Muscle of back (tissue), 11 donors: ENCODE data around the gene ATP6V1B1. TPM values are rescaled to one million over a fixed set of nuclear protein-coding genes. Genes with fewer than 3 reads are reported as not detected.
"Not testable (repeated sequence)": the region's sequence is repeated elsewhere in the genome, so short reads cannot be mapped to it uniquely, and the experiment has no call there.

ENCODE experiments used
- DNase-seq, 3 donors: peaks; one replicate each; pipeline versions ENCODE4 v3.0.0 to v3.0.0-alpha.2; 2013
- polyA plus RNA-seq, 10 donors: library from polyadenylated mRNA; unstranded; fragments of 120-200 nt; gene quantifications; one replicate each; pipeline ENCODE4 v1.2.1, GENCODE V29; 2013; ENCODE audit not compliant: insufficient read length in 10 of 10

Gene ATP6V1B1
- polyA plus RNA-seq, 10 donors, result 0.56 to 3.1 (median 1.2) TPM

GRCh38 chr2:70987386-70987785 lies 51.7 kb downstream of the ATP6V1B1 start:
- no peak for DNase-seq

- DNase-seq, result peak in 2 of 3 donors; percentile 26 to 38
Observed at GRCh38 chr2:70988151-70988550, 52.5 kb downstream of the ATP6V1B1 start.

GRCh38 chr2:70988726-70989648 lies 53.3 kb downstream of the ATP6V1B1 start:
- no peak for DNase-seq

GRCh38 chr2:70990216-70990615 lies 54.5 kb downstream of the ATP6V1B1 start:
- DNase-seq, result no peak

- DNase-seq, result no peak
Observed at GRCh38 chr2:70991142-70991541, 55.4 kb downstream of the ATP6V1B1 start.

- no peak for DNase-seq
Observed at GRCh38 chr2:70991742-70992141, 56.0 kb downstream of the ATP6V1B1 start.

- DNase-seq, result no peak
Observed at GRCh38 chr2:70992945-70993853, 57.5 kb downstream of the ATP6V1B1 start.

GRCh38 chr2:70994009-70994698 lies 58.5 kb downstream of the ATP6V1B1 start:
- peak in 1 of 3 donors; percentile 10 for DNase-seq

- DNase-seq, result peak; percentile 80 to 94 (median 86)
Observed at GRCh38 chr2:70994699-70995425, 59.2 kb downstream of the ATP6V1B1 start, which contains the start of gene TEX261. Gene TEX261 (minus strand): TSS chr2:70994873. CDS start chr2:70994757, 116 bp downstream.

- DNase-seq, result peak in 2 of 3 donors; percentile 14 to 42
Observed at GRCh38 chr2:70995426-70995729, 59.7 kb downstream of the ATP6V1B1 start.

- DNase-seq, result not testable (repeated sequence)
Observed at GRCh38 chr2:70998885-70999284, 63.2 kb downstream of the ATP6V1B1 start.

- no peak for DNase-seq
Observed at GRCh38 chr2:70999362-70999761, 63.7 kb downstream of the ATP6V1B1 start.

GRCh38 chr2:70999931-71000330 lies 64.2 kb downstream of the ATP6V1B1 start:
- DNase-seq, result not testable (repeated sequence)

GRCh38 chr2:71000780-71001591 lies 65.3 kb downstream of the ATP6V1B1 start:
- peak in 2 of 3 donors; percentile 46 to 73 for DNase-seq

GRCh38 chr2:71001592-71001927 lies 65.9 kb downstream of the ATP6V1B1 start:
- DNase-seq, result no peak

GRCh38 chr2:71001981-71002570 lies 66.4 kb downstream of the ATP6V1B1 start:
- DNase-seq, result no peak

GRCh38 chr2:71003396-71003795 lies 67.7 kb downstream of the ATP6V1B1 start:
- no peak for DNase-seq

- DNase-seq, result no peak
Observed at GRCh38 chr2:71003966-71004755, 68.5 kb downstream of the ATP6V1B1 start.

GRCh38 chr2:71004857-71005256 lies 69.2 kb downstream of the ATP6V1B1 start:
- no peak for DNase-seq
